ENCODE data around the gene PTPRE.

PTPRE gene

GRCh38 chr10:127982601-127983000 lies 75.7 kb downstream of the PTPRE start:
- Histone ChIP-seq H3K4me3 (ENCODE audit: severe bottlenecking) (no peak overlapping the region), H3K27ac (ENCODE audit: poor library complexity, severe bottlenecking) (no peak overlapping the region), H3K27me3 (ENCODE audit: insufficient read depth, poor library complexity, severe bottlenecking) (no peaks in the 10 kb centered on the region), H3K4me1 (ENCODE audit: insufficient read depth, poor library complexity, severe bottlenecking) (peaks cover 4% of the 10 kb centered on the region), H3K36me3 (ENCODE audit: low read depth) (no peaks in the 10 kb centered on the region), H3K9me3 (ENCODE audit: severe bottlenecking) (no peaks in the 10 kb centered on the region)
- ATAC-seq (ENCODE audit: low read depth) (no peak), DNase-seq (ENCODE audit: low spot score) (no peak)
- TF ChIP-seq CTCF (IDR thresholded peaks at IDR 0.05; ENCODE audit: poor library complexity, severe bottlenecking): no peak

- no peak for TF ChIP-seq CTCF (IDR thresholded peaks at IDR 0.05; ENCODE audit: poor library complexity, severe bottlenecking)
- DNase-seq (ENCODE audit: low spot score) (no peak), ATAC-seq (ENCODE audit: low read depth) (no peak)
- Histone ChIP-seq H3K9me3 (ENCODE audit: severe bottlenecking) (no peaks in the 10 kb centered on the region), H3K27ac (ENCODE audit: poor library complexity, severe bottlenecking) (no peak overlapping the region), H3K4me3 (ENCODE audit: severe bottlenecking) (no peak overlapping the region), H3K36me3 (ENCODE audit: low read depth) (no peaks in the 10 kb centered on the region), H3K4me1 (ENCODE audit: insufficient read depth, poor library complexity, severe bottlenecking) (no peaks in the 10 kb centered on the region), H3K27me3 (ENCODE audit: insufficient read depth, poor library complexity, severe bottlenecking) (no peaks in the 10 kb centered on the region)
Observed at GRCh38 chr10:127983344-127984100, 76.6 kb downstream of the PTPRE start.

GRCh38 chr10:127984945-127985344 lies 78.0 kb downstream of the PTPRE start:
- Histone ChIP-seq H3K27me3 (ENCODE audit: insufficient read depth, poor library complexity, severe bottlenecking) (no peaks in the 10 kb centered on the region), H3K4me1 (ENCODE audit: insufficient read depth, poor library complexity, severe bottlenecking) (peaks cover 7% of the 10 kb centered on the region), H3K9me3 (ENCODE audit: severe bottlenecking) (no peaks in the 10 kb centered on the region), H3K36me3 (ENCODE audit: low read depth) (no peaks in the 10 kb centered on the region), H3K4me3 (ENCODE audit: severe bottlenecking) (no peak overlapping the region), H3K27ac (ENCODE audit: poor library complexity, severe bottlenecking) (no peak overlapping the region)
- TF ChIP-seq CTCF (IDR thresholded peaks at IDR 0.05; ENCODE audit: poor library complexity, severe bottlenecking): no peak
- ATAC-seq (ENCODE audit: low read depth): no peak
- no peak for DNase-seq (ENCODE audit: low spot score)

GRCh38 chr10:127986531-127987466 lies 79.9 kb downstream of the PTPRE start:
- peaks cover 24% of the 10 kb centered on the region for H3K4me1 ChIP-seq (ENCODE audit: insufficient read depth, poor library complexity, severe bottlenecking)
- H3K9me3 ChIP-seq (ENCODE audit: severe bottlenecking): no peaks in the 10 kb centered on the region
- no peak for ATAC-seq (ENCODE audit: low read depth)
- no peak overlapping the region for H3K27ac ChIP-seq (ENCODE audit: poor library complexity, severe bottlenecking)
- no peak for TF ChIP-seq CTCF (IDR thresholded peaks at IDR 0.05; ENCODE audit: poor library complexity, severe bottlenecking)
- no peaks in the 10 kb centered on the region for H3K27me3 ChIP-seq (ENCODE audit: insufficient read depth, poor library complexity, severe bottlenecking)
- DNase-seq (ENCODE audit: low spot score): no peak
- H3K4me3 ChIP-seq (ENCODE audit: severe bottlenecking): no peak overlapping the region
- H3K36me3 ChIP-seq (ENCODE audit: low read depth): no peaks in the 10 kb centered on the region
